ENCODE data around the gene ADCY3. TPM values are rescaled to one million over a fixed set of nuclear protein-coding genes. Genes with fewer than 3 reads are reported as not detected.

Gene ADCY3
- total RNA-seq, 4 donors from 2014 or later, result 11.7 to 80.2 (median 22.6) TPM

- Histone ChIP-seq H3K4me1 (peaks cover 0 to 9% (median 3%) of the 10 kb centered on the region in 4 donors), H3K27ac (peak overlapping the region in 2 of 4 donors; percentile 5 to 25), H3K9me3 (no peaks in the 10 kb centered on the region), H3K27me3 (no peaks in the 10 kb centered on the region), H3K36me3 (no peaks in the 10 kb centered on the region), H3K4me3 (no peak overlapping the region)
- in situ Hi-C loops (cut with MboI; ENCODE audit: low pct_ligation_motif_present in 1 of 4, low pct_unique_long_range_greater_than_20kb in 1 of 4, low sequenced_read_pairs in 3 of 4) (no loop called here), intact Hi-C loops (cut with DNase I; ENCODE audit: low total_unique reads) (no loop called here)
- no peak for TF ChIP-seq EP300 (IDR thresholded peaks at IDR 0.05; ENCODE audit: low read depth)
- TF ChIP-seq CTCF (IDR thresholded peaks at IDR 0.05), result no peak
- TF ChIP-seq POLR2AphosphoS5 (IDR thresholded peaks at IDR 0.05), result no peak
- no peak for TF ChIP-seq POLR2A (IDR thresholded peaks at IDR 0.05)
- DNase-seq, result no peak
- 50 to 73% methylated on average over 1 to 4 of the region's 4 CpGs for WGBS, 2 donors (ENCODE audit: low coverage in 1 of 2)
Measured at GRCh38 chr2:24883946-24884345, 36.1 kb downstream of the ADCY3 start.

- in situ Hi-C loops (cut with MboI; ENCODE audit: low pct_ligation_motif_present in 1 of 4, low pct_unique_long_range_greater_than_20kb in 1 of 4, low sequenced_read_pairs in 3 of 4) (no loop called here), intact Hi-C loops (cut with DNase I; ENCODE audit: low total_unique reads) (no loop called here)
- Histone ChIP-seq H3K27me3 (no peaks in the 10 kb centered on the region), H3K9me3 (no peaks in the 10 kb centered on the region), H3K4me1 (peaks cover 0 to 9% (median 3%) of the 10 kb centered on the region in 4 donors), H3K27ac (no peak overlapping the region), H3K4me3 (no peak overlapping the region), H3K36me3 (no peaks in the 10 kb centered on the region)
- no peak for TF ChIP-seq POLR2A (IDR thresholded peaks at IDR 0.05)
- no peak for TF ChIP-seq POLR2AphosphoS5 (IDR thresholded peaks at IDR 0.05)
- no peak for TF ChIP-seq EP300 (IDR thresholded peaks at IDR 0.05; ENCODE audit: low read depth)
- no peak for TF ChIP-seq CTCF (IDR thresholded peaks at IDR 0.05)
- 91 to 100% methylated on average over 3 to 9 of the region's 9 CpGs for WGBS, 2 donors (ENCODE audit: low coverage in 1 of 2)
- DNase-seq, result no peak
Measured at GRCh38 chr2:24881623-24882022, 38.4 kb downstream of the ADCY3 start.

- Histone ChIP-seq H3K27ac (no peak overlapping the region), H3K36me3 (no peaks in the 10 kb centered on the region), H3K4me1 (peaks cover 0 to 6% (median 3%) of the 10 kb centered on the region in 4 donors), H3K4me3 (no peak overlapping the region), H3K27me3 (no peaks in the 10 kb centered on the region), H3K9me3 (no peaks in the 10 kb centered on the region)
- TF ChIP-seq EP300 (IDR thresholded peaks at IDR 0.05; ENCODE audit: low read depth) (no peak), POLR2A (IDR thresholded peaks at IDR 0.05) (no peak), POLR2AphosphoS5 (IDR thresholded peaks at IDR 0.05) (no peak), CTCF (IDR thresholded peaks at IDR 0.05) (no peak)
- 95 to 98% methylated on average over 4 to 6 of the region's 6 CpGs for WGBS, 2 donors (ENCODE audit: low coverage in 1 of 2)
- intact Hi-C loops (cut with DNase I; ENCODE audit: low total_unique reads), result no loop called here
- no peak for DNase-seq
- in situ Hi-C loops (cut with MboI; ENCODE audit: low pct_ligation_motif_present in 1 of 4, low pct_unique_long_range_greater_than_20kb in 1 of 4, low sequenced_read_pairs in 3 of 4), result no loop called here
Measured at GRCh38 chr2:24881158-24881557, 38.9 kb downstream of the ADCY3 start.

GRCh38 chr2:24878341-24878740, 41.7 kb downstream of the ADCY3 start:
- H3K9me3 ChIP-seq, result no peaks in the 10 kb centered on the region
- TF ChIP-seq POLR2A (IDR thresholded peaks at IDR 0.05) (no peak), POLR2AphosphoS5 (IDR thresholded peaks at IDR 0.05) (no peak), CTCF (IDR thresholded peaks at IDR 0.05) (no peak), EP300 (IDR thresholded peaks at IDR 0.05; ENCODE audit: low read depth) (no peak)
- no peaks in the 10 kb centered on the region for H3K36me3 ChIP-seq
- no peak for DNase-seq
- H3K4me1 ChIP-seq, result no peaks in the 10 kb centered on the region
- in situ Hi-C loops (cut with MboI; ENCODE audit: low pct_ligation_motif_present in 1 of 4, low pct_unique_long_range_greater_than_20kb in 1 of 4, low sequenced_read_pairs in 3 of 4) (no loop called here), intact Hi-C loops (cut with DNase I; ENCODE audit: low total_unique reads) (no loop called here)
- peak overlapping the region in 2 of 4 donors; percentile 16 to 26 for H3K27ac ChIP-seq
- WGBS, 2 donors (ENCODE audit: low coverage in 1 of 2), result 94 to 100% methylated on average over 1 to 10 of the region's 10 CpGs
- H3K4me3 ChIP-seq, result no peak overlapping the region
- no peaks in the 10 kb centered on the region for H3K27me3 ChIP-seq
